K562 (cell line): ENCODE results near the gene PCSK5.

Source experiments
- CGGBP1 ChIP-seq: fragments of 250-450 bp; sonication (Bioruptor Pico); IDR thresholded peaks from 2 replicates; pipeline ENCODE4 v1.9.0; 2021; ENCODE audit warnings: mild to moderate bottlenecking
- FOXA3 ChIP-seq, 2 experiments: fragments of 450-650 bp in 1 of 2; sonication (generic) in 1 of 2; formaldehyde crosslinking; IDR thresholded peaks in 1 of 2; conservative IDR thresholded peaks in 1 of 2; 2 replicates each; pipeline versions ENCODE4 v1.4.0 to v1.8.0; 2020 to 2022; ENCODE audit warnings: mild to moderate bottlenecking in 2 of 2, missing genetic modification reagents in 1 of 2
- RBBP5 ChIP-seq: fragments of 200-600 bp; sonication (generic); IDR thresholded peaks from 2 replicates; pipeline ENCODE4 v1.6.1; 2012; ENCODE audit warnings: borderline replicate concordance, mild to moderate bottlenecking, low read length, control low read depth, inconsistent platforms; ENCODE audit not compliant: insufficient read depth, poor library complexity, severe bottlenecking
- SIRT6 ChIP-seq: IDR thresholded peaks from one replicate; pipeline ENCODE4 v1.6.1; 2012; ENCODE audit warnings: low read depth, mild to moderate bottlenecking, control low read depth, inconsistent platforms, low read length, moderate library complexity
- SNIP1 ChIP-seq: fragments of 450-650 bp; IDR thresholded peaks from 2 replicates; pipeline ENCODE4 v1.7.1; 2017; ENCODE audit warnings: low read depth, mild to moderate bottlenecking
- TAF1 ChIP-seq: IDR thresholded peaks from 2 replicates; pipeline ENCODE4 v1.6.1; 2011; ENCODE audit warnings: mild to moderate bottlenecking, low read length, moderate library complexity; ENCODE audit not compliant: insufficient read depth, control insufficient read depth, severe bottlenecking; ENCODE audit errors: extremely low read depth
- ZBTB7A ChIP-seq: IDR thresholded peaks from 2 replicates; pipeline ENCODE4 v1.6.1; 2011; ENCODE audit warnings: low read depth, mild to moderate bottlenecking, low read length, moderate library complexity, borderline replicate concordance; ENCODE audit not compliant: control insufficient read depth
- ZFP91 ChIP-seq: sonication (generic); formaldehyde crosslinking; IDR thresholded peaks from 2 replicates; pipeline ENCODE4 v1.8.0; 2022; ENCODE audit warnings: mild to moderate bottlenecking, missing genetic modification reagents

GRCh38 chr9:76404401-76404800 lies 513.9 kb downstream of the PCSK5 start:
- TF ChIP-seq RBBP5 (no peak), SNIP1 (no peak), ZFP91 (CRISPR knock-in tag) (no peak), SIRT6 (no peak), TAF1 (no peak), CGGBP1 (CRISPR knock-in tag) (no peak), FOXA3 (CRISPR knock-in tag; conservative IDR thresholded peaks at IDR 0.05 in 1 of 2, IDR thresholded peaks at IDR 0.05 in 1 of 2) (no peak), ZBTB7A (no peak)
